ENCODE data around the gene SPTBN4. TPM values are rescaled to one million over a fixed set of nuclear protein-coding genes. Genes with fewer than 3 reads are reported as not detected.
"Not testable (repeated sequence)": the region's sequence is repeated elsewhere in the genome, so short reads cannot be mapped to it uniquely, and the experiment has no call there.

Gene SPTBN4
- total RNA-seq, 2 donors from 2014 or later = 1.8 to 6.3 TPM

- no peak for ATAC-seq
- no peak for DNase-seq
- Histone ChIP-seq H3K4me3 (no peak overlapping the region), H3K36me3 (replicated peaks in 1 of 2; ENCODE audit: insufficient read depth in 1 of 2, low read depth in 2 of 2) (no peaks in the 10 kb centered on the region), H3K27ac (no peak overlapping the region), H3K4me1 (peaks cover 5% of the 10 kb centered on the region), H3K27me3 (no peaks in the 10 kb centered on the region), H3K9me3 (no peaks in the 10 kb centered on the region)
- no peak for TF ChIP-seq CTCF (IDR thresholded peaks at IDR 0.05)
- no peak for TF ChIP-seq POLR2A (IDR thresholded peaks at IDR 0.05)
- 89 to 97% methylated on average over 8 to 15 of the region's 24 CpGs for WGBS, 2 donors
- intact Hi-C loops (cut with DNase I) = no loop called here
Measured at GRCh38 chr19:40621966-40622772, 155.4 kb downstream of the SPTBN4 start.

GRCh38 chr19:40622773-40623075, 155.9 kb downstream of the SPTBN4 start:
- WGBS, 2 donors = 90 to 95% methylated on average over 5 to 7 of the region's 7 CpGs
- TF ChIP-seq POLR2A (IDR thresholded peaks at IDR 0.05) = no peak
- TF ChIP-seq CTCF (IDR thresholded peaks at IDR 0.05) = no peak
- ATAC-seq = no peak
- Histone ChIP-seq H3K4me3 (no peak overlapping the region), H3K36me3 (replicated peaks in 1 of 2; ENCODE audit: insufficient read depth in 1 of 2, low read depth in 2 of 2) (no peaks in the 10 kb centered on the region), H3K27me3 (no peaks in the 10 kb centered on the region), H3K9me3 (no peaks in the 10 kb centered on the region), H3K27ac (no peak overlapping the region), H3K4me1 (peaks cover 5% of the 10 kb centered on the region)
- DNase-seq = no peak
- intact Hi-C loops (cut with DNase I) = no loop called here

- WGBS, 2 donors = 59 to 74% methylated on average over 29 to 41 of the region's 41 CpGs
- ATAC-seq (peak; percentile 45), DNase-seq (peak in 3 of 4 donors; percentile 30 to 52 (median 30))
- peaks cover 5% of the 10 kb centered on the region for H3K4me1 ChIP-seq
- intact Hi-C loops (cut with DNase I) = no loop called here
- no peak for TF ChIP-seq POLR2A (IDR thresholded peaks at IDR 0.05)
- no peaks in the 10 kb centered on the region for H3K36me3 ChIP-seq (replicated peaks in 1 of 2; ENCODE audit: insufficient read depth in 1 of 2, low read depth in 2 of 2)
- H3K4me3 ChIP-seq = no peak overlapping the region
- no peak overlapping the region for H3K27ac ChIP-seq
- H3K9me3 ChIP-seq = no peaks in the 10 kb centered on the region
- H3K27me3 ChIP-seq = no peaks in the 10 kb centered on the region
Measured at GRCh38 chr19:40623403-40624251, 156.8 kb downstream of the SPTBN4 start.

- not testable (repeated sequence) for H3K4me1 ChIP-seq
- 84 to 88% methylated on average over 14 of the region's 14 CpGs for WGBS, 2 donors
Measured at GRCh38 chr19:40624369-40625153, 157.8 kb downstream of the SPTBN4 start.

GRCh38 chr19:40625406-40626120, 158.8 kb downstream of the SPTBN4 start:
- intact Hi-C loops (cut with DNase I) = no loop called here
- H3K27me3 ChIP-seq = no peaks in the 10 kb centered on the region
- H3K27ac ChIP-seq = no peak overlapping the region
- H3K4me1 ChIP-seq = peaks cover 5% of the 10 kb centered on the region
- no peaks in the 10 kb centered on the region for H3K36me3 ChIP-seq (replicated peaks in 1 of 2; ENCODE audit: insufficient read depth in 1 of 2, low read depth in 2 of 2)
- TF ChIP-seq POLR2A (IDR thresholded peaks at IDR 0.05) = no peak
- TF ChIP-seq CTCF (IDR thresholded peaks at IDR 0.05) = no peak
- H3K4me3 ChIP-seq = no peak overlapping the region
- no peak for DNase-seq
- WGBS, 2 donors = 75% methylated on average over 2 to 6 of the region's 7 CpGs
- H3K9me3 ChIP-seq = no peaks in the 10 kb centered on the region
- no peak for ATAC-seq

More at GRCh38 chr19:40624369-40625153, 157.8 kb downstream of the SPTBN4 start:
- H3K36me3 ChIP-seq (replicated peaks in 1 of 2; ENCODE audit: insufficient read depth in 1 of 2, low read depth in 2 of 2); ATAC-seq; intact Hi-C loops (cut with DNase I); H3K4me3 ChIP-seq; DNase-seq; H3K27ac ChIP-seq; H3K27me3 ChIP-seq; H3K9me3 ChIP-seq: not testable (repeated sequence)

All from body of pancreas (tissue), 4 donors.